ENCODE results near the gene SELENOO. TPM values are rescaled to one million over a fixed set of nuclear protein-coding genes. Genes with fewer than 3 reads are reported as not detected.

SELENOO gene
- total RNA-seq, 1 donor from 2014 or later: 12.0 TPM

- Histone ChIP-seq H3K36me3 (ENCODE audit: control insufficient read depth, insufficient read depth, low read length) (no peaks in the 10 kb centered on the region), H3K27me3 (ENCODE audit: control insufficient read depth, insufficient read depth, low read length) (no peaks in the 10 kb centered on the region), H3K4me3 (ENCODE audit: low read depth, low read length) (no peak overlapping the region)
- DNase-seq (ENCODE audit: low read depth): no peak
- no peak for TF ChIP-seq CTCF (IDR thresholded peaks at IDR 0.05; ENCODE audit: insufficient read depth, low read length, poor library complexity, severe bottlenecking)
Observed at GRCh38 chr22:50232481-50233151, 31.8 kb downstream of the SELENOO start.

GRCh38 chr22:50233223-50233622 lies 32.4 kb downstream of the SELENOO start:
- TF ChIP-seq CTCF (IDR thresholded peaks at IDR 0.05; ENCODE audit: insufficient read depth, low read length, poor library complexity, severe bottlenecking): no peak
- Histone ChIP-seq H3K4me3 (ENCODE audit: low read depth, low read length) (no peak overlapping the region), H3K36me3 (ENCODE audit: control insufficient read depth, insufficient read depth, low read length) (no peaks in the 10 kb centered on the region), H3K27me3 (ENCODE audit: control insufficient read depth, insufficient read depth, low read length) (no peaks in the 10 kb centered on the region)
- DNase-seq (ENCODE audit: low read depth): no peak

GRCh38 chr22:50236731-50237409 lies 36.1 kb downstream of the SELENOO start:
- Histone ChIP-seq H3K36me3 (ENCODE audit: control insufficient read depth, insufficient read depth, low read length) (peaks cover 2% of the 10 kb centered on the region), H3K27me3 (ENCODE audit: control insufficient read depth, insufficient read depth, low read length) (no peaks in the 10 kb centered on the region), H3K4me3 (ENCODE audit: low read depth, low read length) (no peak overlapping the region)
- no peak for DNase-seq (ENCODE audit: low read depth)
- TF ChIP-seq CTCF (IDR thresholded peaks at IDR 0.05; ENCODE audit: insufficient read depth, low read length, poor library complexity, severe bottlenecking): peak; percentile 54

GRCh38 chr22:50238755-50239154 lies 37.9 kb downstream of the SELENOO start:
- DNase-seq (ENCODE audit: low read depth): no peak

GRCh38 chr22:50242406-50242949 lies 41.7 kb downstream of the SELENOO start:
- no peak for DNase-seq (ENCODE audit: low read depth)
- Histone ChIP-seq H3K4me3 (ENCODE audit: low read depth, low read length) (peak overlapping the region; percentile 21), H3K27me3 (ENCODE audit: control insufficient read depth, insufficient read depth, low read length) (no peaks in the 10 kb centered on the region), H3K36me3 (ENCODE audit: control insufficient read depth, insufficient read depth, low read length) (peaks cover 6% of the 10 kb centered on the region)
- no peak for TF ChIP-seq CTCF (IDR thresholded peaks at IDR 0.05; ENCODE audit: insufficient read depth, low read length, poor library complexity, severe bottlenecking)

More at GRCh38 chr22:50238755-50239154, 37.9 kb downstream of the SELENOO start:
- H3K4me3 ChIP-seq (ENCODE audit: low read depth, low read length): no peak overlapping the region
- no peak for TF ChIP-seq CTCF (IDR thresholded peaks at IDR 0.05; ENCODE audit: insufficient read depth, low read length, poor library complexity, severe bottlenecking)
- peaks cover 2% of the 10 kb centered on the region for H3K36me3 ChIP-seq (ENCODE audit: control insufficient read depth, insufficient read depth, low read length)
- H3K27me3 ChIP-seq (ENCODE audit: control insufficient read depth, insufficient read depth, low read length): no peaks in the 10 kb centered on the region
